ENCODE data around the gene NOL6. TPM values are rescaled to one million over a fixed set of nuclear protein-coding genes. Genes with fewer than 3 reads are reported as not detected.

The NOL6 gene
- total RNA-seq, 2 donors from 2014 or later, result 20.8 to 34.9 TPM

- ATAC-seq (ENCODE audit: insufficient number of reproducible peaks, low FRiP score, low read depth) (no peak), DNase-seq (ENCODE audit: low spot score) (no peak)
- Histone ChIP-seq H3K9me3 (no peaks in the 10 kb centered on the region), H3K27ac (no peak overlapping the region), H3K27me3 (replicated peaks; ENCODE audit: insufficient read depth) (no peaks in the 10 kb centered on the region), H3K4me1 (ENCODE audit: control insufficient read depth in 1 of 2, low read depth in 2 of 2) (no peaks in the 10 kb centered on the region), H3K4me3 (no peak overlapping the region), H3K36me3 (no peaks in the 10 kb centered on the region)
- no peak for TF ChIP-seq CTCF (IDR thresholded peaks at IDR 0.05)
These were observed 7.3 kb upstream of the NOL6 start for GRCh38 chr9:33480976-33481375.

- no peaks in the 10 kb centered on the region for H3K4me1 ChIP-seq (ENCODE audit: control insufficient read depth in 1 of 2, low read depth in 2 of 2)
- no peaks in the 10 kb centered on the region for H3K9me3 ChIP-seq
- no peak for TF ChIP-seq CTCF (IDR thresholded peaks at IDR 0.05)
- no peak for ATAC-seq (ENCODE audit: insufficient number of reproducible peaks, low FRiP score, low read depth)
- H3K27me3 ChIP-seq (replicated peaks; ENCODE audit: insufficient read depth), result no peaks in the 10 kb centered on the region
- no peaks in the 10 kb centered on the region for H3K36me3 ChIP-seq
- H3K4me3 ChIP-seq, result no peak overlapping the region
- no peak overlapping the region for H3K27ac ChIP-seq
- DNase-seq (ENCODE audit: low spot score), result no peak
These were observed 6.4 kb upstream of the NOL6 start for GRCh38 chr9:33480106-33480505.

GRCh38 chr9:33476503-33476902, 2.8 kb upstream of the NOL6 start:
- H3K36me3 ChIP-seq, result no peaks in the 10 kb centered on the region
- H3K27ac ChIP-seq, result no peak overlapping the region
- no peaks in the 10 kb centered on the region for H3K9me3 ChIP-seq
- ATAC-seq (ENCODE audit: insufficient number of reproducible peaks, low FRiP score, low read depth) (no peak), DNase-seq (ENCODE audit: low spot score) (no peak)
- H3K4me1 ChIP-seq (ENCODE audit: control insufficient read depth in 1 of 2, low read depth in 2 of 2), result peaks cover 8 to 22% of the 10 kb centered on the region in 2 donors
- no peak for TF ChIP-seq CTCF (IDR thresholded peaks at IDR 0.05)
- no peaks in the 10 kb centered on the region for H3K27me3 ChIP-seq (replicated peaks; ENCODE audit: insufficient read depth)
- H3K4me3 ChIP-seq, result no peak overlapping the region

GRCh38 chr9:33475357-33475756, 1.6 kb upstream of the NOL6 start:
- DNase-seq (ENCODE audit: low spot score) (no peak), ATAC-seq (ENCODE audit: insufficient number of reproducible peaks, low FRiP score, low read depth) (no peak)
- H3K4me3 ChIP-seq, result no peak overlapping the region
- H3K27me3 ChIP-seq (replicated peaks; ENCODE audit: insufficient read depth), result no peaks in the 10 kb centered on the region
- no peak overlapping the region for H3K27ac ChIP-seq
- H3K4me1 ChIP-seq (ENCODE audit: control insufficient read depth in 1 of 2, low read depth in 2 of 2), result peaks cover 8 to 22% of the 10 kb centered on the region in 2 donors
- H3K9me3 ChIP-seq, result no peaks in the 10 kb centered on the region
- no peak for TF ChIP-seq CTCF (IDR thresholded peaks at IDR 0.05)
- no peaks in the 10 kb centered on the region for H3K36me3 ChIP-seq

- peak overlapping the region; percentile 0 to 48 for H3K27ac ChIP-seq
- H3K4me1 ChIP-seq (ENCODE audit: control insufficient read depth in 1 of 2, low read depth in 2 of 2), result peaks cover 8 to 22% of the 10 kb centered on the region in 2 donors
- H3K36me3 ChIP-seq, result peaks cover 21% of the 10 kb centered on the region
- ATAC-seq (ENCODE audit: insufficient number of reproducible peaks, low FRiP score, low read depth) (no peak), DNase-seq (ENCODE audit: low spot score) (no peak)
- peak overlapping the region; percentile 99 for H3K4me3 ChIP-seq
- no peak for TF ChIP-seq CTCF (IDR thresholded peaks at IDR 0.05)
- no peaks in the 10 kb centered on the region for H3K9me3 ChIP-seq
- no peaks in the 10 kb centered on the region for H3K27me3 ChIP-seq (replicated peaks; ENCODE audit: insufficient read depth)
These were observed 676 bp downstream of the NOL6 start for GRCh38 chr9:33472881-33473615.

Data from thoracic aorta (tissue), 2 donors.